Brain pericyte (primary cell): ENCODE data around the gene UBE2Q2.

Source experiments
- DNase-seq: peaks from one replicate; pipeline ENCODE4 v3.0.0-alpha.2; 2012; ENCODE audit warnings: low read depth, low spot score

UBE2Q2 gene

GRCh38 chr15:75923756-75924155, 80.5 kb downstream of the UBE2Q2 start:
- DNase-seq = no peak

- DNase-seq = no peak
These were observed 81.3 kb downstream of the UBE2Q2 start for GRCh38 chr15:75924576-75924975.

GRCh38 chr15:75925440-75925839, 82.2 kb downstream of the UBE2Q2 start:
- DNase-seq = no peak

- DNase-seq = no peak
These were observed 83.7 kb downstream of the UBE2Q2 start for GRCh38 chr15:75926931-75927330.

GRCh38 chr15:75927601-75928000, 84.4 kb downstream of the UBE2Q2 start:
- DNase-seq = no peak

GRCh38 chr15:75928680-75929608, 85.7 kb downstream of the UBE2Q2 start:
- no peak for DNase-seq

GRCh38 chr15:75929799-75930565, 86.7 kb downstream of the UBE2Q2 start:
- DNase-seq = no peak

- DNase-seq = no peak
These were observed 87.6 kb downstream of the UBE2Q2 start for GRCh38 chr15:75930866-75931265.

GRCh38 chr15:75942464-75942863, 99.2 kb downstream of the UBE2Q2 start:
- DNase-seq = no peak

GRCh38 chr15:75943246-75943645, 100.0 kb downstream of the UBE2Q2 start:
- DNase-seq = no peak

GRCh38 chr15:75943713-75944215, 100.5 kb downstream of the UBE2Q2 start:
- no peak for DNase-seq

GRCh38 chr15:75945953-75946352, 102.7 kb downstream of the UBE2Q2 start:
- DNase-seq = no peak

- DNase-seq = no peak
These were observed 103.8 kb downstream of the UBE2Q2 start for GRCh38 chr15:75947092-75947491.

GRCh38 chr15:75948761-75949296, 105.6 kb downstream of the UBE2Q2 start:
- DNase-seq = no peak
